ENCODE results near the gene MSMB. TPM values are rescaled to one million over a fixed set of nuclear protein-coding genes. Genes with fewer than 3 reads are reported as not detected.
A peak's percentile ranks its signal among the peaks of the same experiment; 100 is the strongest.

Gene MSMB
- polyA plus RNA-seq, 1 of the 3 experiments (the other 2 are of a cell fraction): not detected

GRCh38 chr10:46004963-46005362, 41.1 kb downstream of the MSMB start:
- peak overlapping the region in 1 of 2 experiments; percentile 26; a peak in 1 of 4 replicates for H3K27ac ChIP-seq (ENCODE audit: low read depth in 2 of 2, low read length in 1 of 2)
- CTCF ChIA-PET: no interaction called here
- H3K4me2 ChIP-seq: no peak overlapping the region
- no peak overlapping the region for H2AFZ ChIP-seq (ENCODE audit: low read depth)
- H3K79me2 ChIP-seq (ENCODE audit: insufficient read depth): peaks cover 9% of the 10 kb centered on the region
- 98% methylated on average over 2 of the region's 2 CpGs for WGBS (ENCODE audit: low lambda C conversion rate)
- peaks cover 73 to 83% of the 10 kb centered on the region in 2 experiments for H3K36me3 ChIP-seq (replicated peaks in 1 of 2; ENCODE audit: control insufficient read depth in 1 of 2, insufficient read depth in 2 of 2, low read length in 1 of 2)
- TF ChIP-seq REST (IDR thresholded peaks at IDR 0.05; ENCODE audit: low read depth, low read length) (no peak), MEF2A (IDR thresholded peaks at IDR 0.05; ENCODE audit: borderline replicate concordance, low read depth) (no peak), YY1 (IDR thresholded peaks at IDR 0.05; ENCODE audit: low read depth) (no peak), IRF3 (IDR thresholded peaks at IDR 0.05; ENCODE audit: low read depth, low read length) (no peak), SIN3A (IDR thresholded peaks at IDR 0.05; ENCODE audit: borderline replicate concordance, low read depth, low read length) (no peak), POLR2AphosphoS5 (IDR thresholded peaks at IDR 0.05; ENCODE audit: low read depth, low read length) (no peak), RXRA (IDR thresholded peaks at IDR 0.05; ENCODE audit: borderline replicate concordance, low read depth) (no peak), CHD2 (IDR thresholded peaks at IDR 0.05; ENCODE audit: low read length, partially characterized antibody) (no peak), JUND (IDR thresholded peaks at IDR 0.05) (no peak), RFX5 (IDR thresholded peaks at IDR 0.05; ENCODE audit: low read length) (no peak), ZBTB33 (IDR thresholded peaks at IDR 0.05; ENCODE audit: borderline replicate concordance, low read depth) (no peak), FOXJ3 (CRISPR knock-in tag; IDR thresholded peaks at IDR 0.05) (no peak), TCF12 (IDR thresholded peaks at IDR 0.05) (no peak), CTCF (IDR thresholded peaks at IDR 0.05) (no peak), ELF1 (IDR thresholded peaks at IDR 0.05) (no peak), RCOR1 (IDR thresholded peaks at IDR 0.05; ENCODE audit: low read length) (no peak)
- peaks cover 43% of the 10 kb centered on the region for H3F3A ChIP-seq (replicated peaks; ENCODE audit: insufficient read depth)
- POLR2A ChIA-PET: interaction anchor here (1.2 kb wide), 1 partner anchor 18 kb away, joined by 3 read pairs; no protein-coding TSS in a partner anchor
- H3K4me1 ChIP-seq (ENCODE audit: control insufficient read depth in 1 of 2, insufficient read depth in 2 of 2, low read depth in 1 of 2, low read length in 1 of 2): no peaks in the 10 kb centered on the region; a peak in 1 of 4 replicates
- H3K9me3 ChIP-seq: no peaks in the 10 kb centered on the region
- no peak for DNase-seq
- peaks cover 8% of the 10 kb centered on the region; the same call in 1 of the 2 replicates for H4K20me1 ChIP-seq (ENCODE audit: insufficient read depth)
- no peaks in the 10 kb centered on the region for H3K9me2 ChIP-seq
- no peak overlapping the region for H3K4me3 ChIP-seq (ENCODE audit: low read depth in 2 of 2, low read length in 1 of 2)
- H3K9ac ChIP-seq: no peak overlapping the region
- H3K27me3 ChIP-seq (ENCODE audit: insufficient read depth): no peaks in the 10 kb centered on the region
